IMR-90 (cell line): ENCODE measurements around the gene LPGAT1. TPM values are rescaled to one million over a fixed set of nuclear protein-coding genes. Genes with fewer than 3 reads are reported as not detected.

Experiments used
- ATAC-seq: fragments of 200-7000 bp; cut with Tn5 transposase; 2 replicates; pipeline ENCODE4 v1.9.1; 2020; ENCODE audit warnings: low read depth, mild to moderate bottlenecking, moderate library complexity
- BruUV-seq: library from RNA; stranded (reverse); fragments of 400-500 nt; replicated peaks from 2 replicates; lab custom pipeline; 2021; lab: Mats Ljungman, UMichigan
- CTCF ChIA-PET: fragments of 300-600 bp; formaldehyde crosslinking; extraction: SDS; loops from one replicate; lab custom pipeline; 2021; ENCODE audit warnings: antibody characterized with exemption; lab: Yijun Ruan, JAX
- POLR2A ChIA-PET: fragments of 300-600 bp; sonication (Branson Sonifier 250); formaldehyde crosslinking; loops from one replicate; lab custom pipeline; 2022; ENCODE audit warnings: antibody characterized with exemption; ENCODE audit not compliant: unreplicated experiment; lab: Charles Lee
- DNase-seq: peaks from one replicate; pipeline ENCODE4 v3.0.0; 2013
- H2AFZ ChIP-seq: replicated peaks from 2 replicates; pipeline ENCODE3; 2013; ENCODE audit warnings: low read length, mild to moderate bottlenecking; ENCODE audit not compliant: poor library complexity
- H2AK5ac ChIP-seq: 2 replicates; pipeline ENCODE4 v1.6.1; 2013; ENCODE audit warnings: low read depth, low read length, inconsistent platforms
- H2AK9ac ChIP-seq: replicated peaks from 2 replicates; pipeline ENCODE3; 2013; ENCODE audit warnings: mild to moderate bottlenecking, low read depth, low read length, moderate library complexity; ENCODE audit not compliant: poor library complexity
- H2BK120ac ChIP-seq: 2 replicates; pipeline ENCODE4 v1.6.1; 2013; ENCODE audit warnings: low read depth, low read length, inconsistent platforms
- H2BK15ac ChIP-seq: 3 replicates; pipeline ENCODE4 v1.6.1; 2013; ENCODE audit warnings: low read depth, low read length, inconsistent platforms
- H2BK20ac ChIP-seq: 2 replicates; pipeline ENCODE4 v1.6.1; 2013; ENCODE audit warnings: low read depth, mild to moderate bottlenecking, inconsistent platforms, low read length, moderate library complexity
- H2BK5ac ChIP-seq: 2 replicates; pipeline ENCODE4 v1.6.1; 2013; ENCODE audit warnings: mild to moderate bottlenecking, low read depth, low read length, inconsistent platforms; ENCODE audit not compliant: poor library complexity, severe bottlenecking
- H3K14ac ChIP-seq: replicated peaks from 2 replicates; pipeline ENCODE4 v1.6.1; 2013; ENCODE audit warnings: low read depth, low read length, inconsistent platforms
- H3K18ac ChIP-seq: 2 replicates; pipeline ENCODE4 v1.6.1; 2013; ENCODE audit warnings: low read depth, low read length, control low read depth
- H3K23ac ChIP-seq: 2 replicates; pipeline ENCODE4 v1.6.1; 2013; ENCODE audit warnings: low read depth, low read length, inconsistent platforms
- H3K27ac ChIP-seq: 2 replicates; pipeline ENCODE4 v1.5.1; 2013; ENCODE audit warnings: mild to moderate bottlenecking, control low read depth, low read length; ENCODE audit not compliant: insufficient read depth
- H3K27me3 ChIP-seq: 2 replicates; pipeline ENCODE4 v1.6.1; 2013; ENCODE audit warnings: low read length; ENCODE audit not compliant: control insufficient read depth, insufficient read depth
- H3K36me3 ChIP-seq: 2 replicates; pipeline ENCODE4 v1.6.1; 2013; ENCODE audit warnings: low read length, mixed read lengths; ENCODE audit not compliant: control insufficient read depth, insufficient read depth
- H3K4ac ChIP-seq: 2 replicates; pipeline ENCODE4 v1.6.1; 2013; ENCODE audit warnings: low read depth, low read length, inconsistent platforms
- H3K4me1 ChIP-seq: 2 replicates; pipeline ENCODE4 v1.6.1; 2013; ENCODE audit warnings: low read length, mixed read lengths; ENCODE audit not compliant: control insufficient read depth, insufficient read depth
- H3K4me2 ChIP-seq: 2 replicates; pipeline ENCODE4 v1.6.1; 2013; ENCODE audit warnings: low read depth, mild to moderate bottlenecking, control low read depth, low read length, moderate library complexity
- H3K4me3 ChIP-seq: 2 replicates; pipeline ENCODE4 v1.5.1; 2013; ENCODE audit warnings: low read depth, mild to moderate bottlenecking, control low read depth, low read length, moderate library complexity; ENCODE audit not compliant: insufficient read depth
- H3K56ac ChIP-seq: 2 replicates; pipeline ENCODE4 v1.6.1; 2013; ENCODE audit warnings: low read length, inconsistent platforms; ENCODE audit not compliant: insufficient read depth; ENCODE audit errors: extremely low read depth
- H3K79me1 ChIP-seq, 2 experiments: 2 replicates each; pipeline ENCODE4 v1.6.1; 2013; ENCODE audit warnings: low read length in 2 of 2, inconsistent platforms in 1 of 2, low read depth in 1 of 2
- H3K9ac ChIP-seq: 2 replicates; pipeline ENCODE4 v1.6.1; 2013; ENCODE audit warnings: low read depth, low read length, control low read depth
- H3K9me1 ChIP-seq: 2 replicates; pipeline ENCODE4 v1.6.1; 2013; ENCODE audit warnings: low read length, inconsistent platforms; ENCODE audit not compliant: insufficient read depth
- H3K9me3 ChIP-seq: 2 replicates; pipeline ENCODE4 v1.6.1; 2013; ENCODE audit warnings: low read length; ENCODE audit not compliant: control insufficient read depth, insufficient read depth
- H4K20me1 ChIP-seq: 2 replicates; pipeline ENCODE4 v1.6.1; 2013; ENCODE audit warnings: low read length, inconsistent platforms; ENCODE audit not compliant: insufficient read depth
- H4K5ac ChIP-seq: 2 replicates; pipeline ENCODE4 v1.6.1; 2013; ENCODE audit warnings: mild to moderate bottlenecking, low read depth, low read length, control low read depth
- H4K8ac ChIP-seq, 2 experiments: 2 replicates each; pipeline ENCODE4 v1.6.1; 2013; ENCODE audit warnings: low read depth in 2 of 2, low read length in 2 of 2, control low read depth in 1 of 2, inconsistent platforms in 1 of 2
- H4K91ac ChIP-seq: 2 replicates; pipeline ENCODE4 v1.6.1; 2013; ENCODE audit warnings: low read depth, low read length, inconsistent platforms; ENCODE audit not compliant: insufficient read depth
- BHLHE40 ChIP-seq: fragments of 150-350 bp; IDR thresholded peaks from 2 replicates; pipeline ENCODE4 v1.6.1; 2016; ENCODE audit warnings: mild to moderate bottlenecking, low read depth, low read length
- CEBPB ChIP-seq: IDR thresholded peaks from 2 replicates; pipeline ENCODE4 v1.6.1; 2012; ENCODE audit warnings: low read depth, low read length, improper control_type of control experiment
- CHD1 ChIP-seq: IDR thresholded peaks from 2 replicates; pipeline ENCODE4 v1.6.1; 2012; ENCODE audit warnings: low read depth, low read length, improper control_type of control experiment
- ELK1 ChIP-seq: fragments of 150-350 bp; IDR thresholded peaks from 2 replicates; pipeline ENCODE4 v1.6.1; 2016; ENCODE audit warnings: low read depth, mild to moderate bottlenecking, low read length, moderate library complexity, borderline replicate concordance
- FOS ChIP-seq: fragments of 150-350 bp; IDR thresholded peaks from 2 replicates; pipeline ENCODE4 v1.6.1; 2016; ENCODE audit warnings: low read depth, low read length
- MAFK ChIP-seq: IDR thresholded peaks from 2 replicates; pipeline ENCODE4 v1.6.1; 2012; ENCODE audit warnings: low read depth, low read length, improper control_type of control experiment
- MAZ ChIP-seq: IDR thresholded peaks from 2 replicates; pipeline ENCODE4 v1.6.1; 2012; ENCODE audit warnings: low read depth, mild to moderate bottlenecking, low read length, improper control_type of control experiment, moderate library complexity, borderline replicate concordance
- MXI1 ChIP-seq: IDR thresholded peaks from 2 replicates; pipeline ENCODE4 v1.6.1; 2012; ENCODE audit warnings: low read depth, mild to moderate bottlenecking, low read length, moderate library complexity, borderline replicate concordance
- NFE2L2 ChIP-seq: fragments of 150-350 bp; IDR thresholded peaks from 2 replicates; pipeline ENCODE4 v1.6.1; 2016; ENCODE audit warnings: low read depth, mild to moderate bottlenecking, low read length
- POLR2A ChIP-seq: IDR thresholded peaks from 2 replicates; pipeline ENCODE4 v1.6.1; 2012; ENCODE audit warnings: mild to moderate bottlenecking, low read depth, low read length
- RAD21 ChIP-seq: IDR thresholded peaks from 2 replicates; pipeline ENCODE4 v1.6.1; 2012; ENCODE audit warnings: low read length, improper control_type of control experiment
- RCOR1 ChIP-seq: IDR thresholded peaks from 2 replicates; pipeline ENCODE4 v1.6.1; 2012; ENCODE audit warnings: mild to moderate bottlenecking, low read length, improper control_type of control experiment; ENCODE audit not compliant: insufficient replicate concordance
- RFX5 ChIP-seq: IDR thresholded peaks from 2 replicates; pipeline ENCODE4 v1.8.0; 2012; ENCODE audit warnings: low read depth, mild to moderate bottlenecking, low read length, moderate library complexity
- SMC3 ChIP-seq: fragments of 150-350 bp; IDR thresholded peaks from 2 replicates; pipeline ENCODE4 v1.6.1; 2016; ENCODE audit warnings: low read depth, mild to moderate bottlenecking, antibody characterized with exemption, low read length, moderate library complexity
- USF2 ChIP-seq: fragments of 150-350 bp; IDR thresholded peaks from 2 replicates; pipeline ENCODE4 v1.6.1; 2017; ENCODE audit warnings: mild to moderate bottlenecking, antibody characterized with exemption, low read length, low read depth
- WGBS, 2 experiments: methylation state at CpG; one replicate each; pipeline versions ENCODE4 v1.1.5 to v1.1.7; 2013; ENCODE audit warnings: missing lambda C conversion rate in 2 of 2; ENCODE audit not compliant: insufficient read length in 1 of 2; ENCODE audit errors: extremely low coverage in 2 of 2; 5-methylcytosine and 5-hydroxymethylcytosine counted together
- dilution Hi-C: fragments of 300-500 bp; cut with HindIII; formaldehyde crosslinking; loops from one replicate; pipeline ENCODE4 v1.14.3; 2018; ENCODE audit warnings: low sequenced_read_pairs; ENCODE audit not compliant: unreplicated experiment
- in situ Hi-C: fragments of 300-500 bp; cut with MboI; formaldehyde crosslinking; loops from 3 replicates; pipeline ENCODE4 v1.14.3; 2019; ENCODE audit warnings: low sequenced_read_pairs, inconsistent platforms, mixed read lengths
- intact Hi-C: fragments of 100-400 bp; cut with micrococcal nuclease; formaldehyde crosslinking; loops from 2 replicates; pipeline ENCODE4 v1.10.0; 2022
- polyA plus RNA-seq, 3 experiments: library from polyadenylated mRNA; depleted of rRNA; stranded (reverse); fragments of >200 nt; gene quantifications; 2 replicates each; pipeline ENCODE4 v1.2.3, GENCODE V29; 2012; ENCODE audit warnings: low replicate concordance in 1 of 3
- total RNA-seq: library from RNA; depleted of rRNA; stranded (reverse); fragments of >200 nt; gene quantifications from 2 replicates; pipeline ENCODE4 v1.2.3, GENCODE V29; 2012
- TF ChIP-seq, protein P1 (sequence below): conservative IDR thresholded peaks from 2 replicates; pipeline ENCODE4 v1.5.1; 2012; ENCODE audit warnings: mild to moderate bottlenecking, low read depth, low read length, improper control_type of control experiment

The LPGAT1 gene
- total and polyA plus RNA-seq, 2 of the 4 experiments (the other 2 are of a cell fraction): 6.7 to 13.6 TPM

DNA sequence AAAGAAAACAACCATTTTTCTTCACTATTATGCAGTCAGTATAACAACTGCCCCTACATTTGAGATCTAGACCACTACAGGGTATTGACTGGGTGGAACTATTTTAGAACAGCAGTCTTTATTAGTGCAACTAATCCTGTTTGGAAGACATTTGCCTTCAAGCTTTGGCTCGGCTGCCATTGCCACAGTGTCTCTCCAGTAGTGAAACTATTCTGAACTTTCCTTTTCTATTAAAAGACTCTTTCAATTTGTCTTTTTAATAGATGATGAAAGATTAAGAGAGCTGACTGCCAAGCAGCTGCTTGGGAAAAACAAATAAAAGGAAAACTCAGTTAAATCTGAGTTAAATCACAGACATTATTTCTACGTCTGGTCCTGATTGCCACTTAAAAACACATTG lies 49.3 kb downstream of the LPGAT1 start:
- Histone ChIP-seq H3K4ac (no peak overlapping the region), H2BK120ac (no peak overlapping the region), H3K4me1 (no peaks in the 10 kb centered on the region), H3K27me3 (no peaks in the 10 kb centered on the region), H3K9me3 (no peaks in the 10 kb centered on the region), H3K79me1 (no peaks in the 10 kb centered on the region; a peak in 2 of 4 replicates), H4K5ac (no peak overlapping the region), H3K4me2 (no peak overlapping the region), H3K23ac (no peak overlapping the region), H3K56ac (no peak overlapping the region), H3K27ac (no peak overlapping the region), H2BK20ac (no peak overlapping the region), H3K9ac (no peak overlapping the region), H4K20me1 (no peaks in the 10 kb centered on the region), H4K91ac (no peak overlapping the region), H2AFZ (no peak overlapping the region), H3K14ac (no peak overlapping the region), H3K36me3 (peaks cover 9% of the 10 kb centered on the region), H2BK15ac (no peak overlapping the region), H3K4me3 (no peak overlapping the region), H2AK5ac (no peak overlapping the region), H2AK9ac (no peak overlapping the region), H3K9me1 (no peaks in the 10 kb centered on the region), H2BK5ac (no peak overlapping the region), H3K18ac (no peak overlapping the region), H4K8ac (no peak overlapping the region)
- dilution Hi-C loops: no loop called here
- WGBS, 2 experiments: no CpG with 5 or more reads among the region's 2 CpGs
- no peak for ATAC-seq
- TF ChIP-seq RFX5 (no peak), MAZ (no peak), ELK1 (no peak), NFE2L2 (no peak), USF2 (no peak), FOS (no peak), CHD1 (no peak), RAD21 (no peak), MXI1 (no peak), CEBPB (no peak), SMC3 (no peak), MAFK (no peak), BHLHE40 (no peak), RCOR1 (no peak), POLR2A (no peak)
- TF ChIP-seq, protein P1, sequence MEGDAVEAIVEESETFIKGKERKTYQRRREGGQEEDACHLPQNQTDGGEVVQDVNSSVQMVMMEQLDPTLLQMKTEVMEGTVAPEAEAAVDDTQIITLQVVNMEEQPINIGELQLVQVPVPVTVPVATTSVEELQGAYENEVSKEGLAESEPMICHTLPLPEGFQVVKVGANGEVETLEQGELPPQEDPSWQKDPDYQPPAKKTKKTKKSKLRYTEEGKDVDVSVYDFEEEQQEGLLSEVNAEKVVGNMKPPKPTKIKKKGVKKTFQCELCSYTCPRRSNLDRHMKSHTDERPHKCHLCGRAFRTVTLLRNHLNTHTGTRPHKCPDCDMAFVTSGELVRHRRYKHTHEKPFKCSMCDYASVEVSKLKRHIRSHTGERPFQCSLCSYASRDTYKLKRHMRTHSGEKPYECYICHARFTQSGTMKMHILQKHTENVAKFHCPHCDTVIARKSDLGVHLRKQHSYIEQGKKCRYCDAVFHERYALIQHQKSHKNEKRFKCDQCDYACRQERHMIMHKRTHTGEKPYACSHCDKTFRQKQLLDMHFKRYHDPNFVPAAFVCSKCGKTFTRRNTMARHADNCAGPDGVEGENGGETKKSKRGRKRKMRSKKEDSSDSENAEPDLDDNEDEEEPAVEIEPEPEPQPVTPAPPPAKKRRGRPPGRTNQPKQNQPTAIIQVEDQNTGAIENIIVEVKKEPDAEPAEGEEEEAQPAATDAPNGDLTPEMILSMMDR: no peak
- POLR2A ChIA-PET: no interaction called here
- BruUV-seq: no TSS peak
- in situ Hi-C loops: no loop called here
- DNase-seq: no peak
- intact Hi-C loops: no loop called here
- CTCF ChIA-PET: interaction anchor here (1.0 kb wide), 1 partner anchor 13 kb away, joined by 3 read pairs; no protein-coding TSS in a partner anchor
